ENCODE data around the gene TIAL1.

TIAL1 gene

DNA sequence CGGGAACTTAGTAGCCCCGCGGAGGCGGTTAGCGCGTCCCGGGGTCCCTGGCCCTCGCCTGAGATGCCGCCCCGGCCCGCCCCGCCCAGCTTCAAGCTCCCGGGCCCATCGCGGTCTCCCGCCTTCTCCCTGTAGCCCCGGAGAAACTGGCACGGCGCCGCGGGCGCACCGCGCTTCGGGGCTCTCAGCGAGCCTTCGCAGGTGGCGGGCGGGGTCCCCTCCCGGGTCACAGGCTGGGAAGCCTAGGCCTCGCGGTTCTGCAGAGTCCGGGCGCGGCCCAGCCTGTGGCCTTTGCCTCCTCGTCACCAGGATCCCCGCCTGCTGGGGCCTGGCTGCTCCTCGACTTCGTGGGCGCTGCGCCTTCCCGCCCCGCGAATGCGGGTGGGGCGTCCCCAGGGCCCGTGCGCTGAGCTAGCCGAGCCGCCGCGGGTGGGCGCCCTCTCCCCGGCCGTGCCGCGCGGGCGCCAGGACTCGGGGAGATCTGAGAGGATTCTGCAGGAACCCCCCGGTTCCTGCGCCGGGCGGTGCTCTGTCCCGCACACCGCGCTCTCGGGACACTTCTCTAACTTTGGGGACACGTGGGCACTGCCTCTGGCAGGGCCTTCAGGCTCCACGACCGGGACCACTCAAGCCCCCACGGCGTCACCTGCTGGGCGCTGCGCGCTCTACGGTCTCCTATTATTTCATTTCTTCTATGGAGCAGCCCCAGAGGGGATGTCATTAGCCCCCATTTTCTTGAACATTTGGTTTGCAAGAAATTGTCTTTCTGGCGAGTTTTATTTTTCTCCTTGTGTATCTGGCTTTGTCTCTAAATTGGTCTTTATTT, 53.6 kb downstream of the TIAL1 start:
- TF ChIP-seq EP300 (IDR thresholded peaks at IDR 0.05; ENCODE audit: borderline replicate concordance) (no peak), TCF12 (IDR thresholded peaks at IDR 0.05; ENCODE audit: low read depth) (peak; percentile 51; the same call in 1 of the 2 replicates), FOXM1 (IDR thresholded peaks at IDR 0.05; ENCODE audit: borderline replicate concordance, low read depth) (no peak), ZBTB7A (IDR thresholded peaks at IDR 0.05; ENCODE audit: low read depth) (peak; percentile 80), NFIC (IDR thresholded peaks at IDR 0.05) (peak; percentile 45; the same call in 1 of the 2 replicates), CREB1 (IDR thresholded peaks at IDR 0.05; ENCODE audit: low read depth) (no peak), RAD21 (IDR thresholded peaks at IDR 0.05; ENCODE audit: low read depth) (no peak), TAF1 (IDR thresholded peaks at IDR 0.05; ENCODE audit: low read depth) (no peak), EGR1 (IDR thresholded peaks at IDR 0.05) (no peak; the same call in 1 of the 2 replicates), YY1 (IDR thresholded peaks at IDR 0.05; ENCODE audit: low read depth) (no peak)
- TF ChIP-seq, protein P1, sequence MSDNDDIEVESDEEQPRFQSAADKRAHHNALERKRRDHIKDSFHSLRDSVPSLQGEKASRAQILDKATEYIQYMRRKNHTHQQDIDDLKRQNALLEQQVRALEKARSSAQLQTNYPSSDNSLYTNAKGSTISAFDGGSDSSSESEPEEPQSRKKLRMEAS (IDR thresholded peaks at IDR 0.05) = peak; percentile 41; the same call in 1 of the 2 replicates
- TF ChIP-seq, protein P2, sequence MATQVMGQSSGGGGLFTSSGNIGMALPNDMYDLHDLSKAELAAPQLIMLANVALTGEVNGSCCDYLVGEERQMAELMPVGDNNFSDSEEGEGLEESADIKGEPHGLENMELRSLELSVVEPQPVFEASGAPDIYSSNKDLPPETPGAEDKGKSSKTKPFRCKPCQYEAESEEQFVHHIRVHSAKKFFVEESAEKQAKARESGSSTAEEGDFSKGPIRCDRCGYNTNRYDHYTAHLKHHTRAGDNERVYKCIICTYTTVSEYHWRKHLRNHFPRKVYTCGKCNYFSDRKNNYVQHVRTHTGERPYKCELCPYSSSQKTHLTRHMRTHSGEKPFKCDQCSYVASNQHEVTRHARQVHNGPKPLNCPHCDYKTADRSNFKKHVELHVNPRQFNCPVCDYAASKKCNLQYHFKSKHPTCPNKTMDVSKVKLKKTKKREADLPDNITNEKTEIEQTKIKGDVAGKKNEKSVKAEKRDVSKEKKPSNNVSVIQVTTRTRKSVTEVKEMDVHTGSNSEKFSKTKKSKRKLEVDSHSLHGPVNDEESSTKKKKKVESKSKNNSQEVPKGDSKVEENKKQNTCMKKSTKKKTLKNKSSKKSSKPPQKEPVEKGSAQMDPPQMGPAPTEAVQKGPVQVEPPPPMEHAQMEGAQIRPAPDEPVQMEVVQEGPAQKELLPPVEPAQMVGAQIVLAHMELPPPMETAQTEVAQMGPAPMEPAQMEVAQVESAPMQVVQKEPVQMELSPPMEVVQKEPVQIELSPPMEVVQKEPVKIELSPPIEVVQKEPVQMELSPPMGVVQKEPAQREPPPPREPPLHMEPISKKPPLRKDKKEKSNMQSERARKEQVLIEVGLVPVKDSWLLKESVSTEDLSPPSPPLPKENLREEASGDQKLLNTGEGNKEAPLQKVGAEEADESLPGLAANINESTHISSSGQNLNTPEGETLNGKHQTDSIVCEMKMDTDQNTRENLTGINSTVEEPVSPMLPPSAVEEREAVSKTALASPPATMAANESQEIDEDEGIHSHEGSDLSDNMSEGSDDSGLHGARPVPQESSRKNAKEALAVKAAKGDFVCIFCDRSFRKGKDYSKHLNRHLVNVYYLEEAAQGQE (IDR thresholded peaks at IDR 0.05; ENCODE audit: low read depth) = no peak
- TF ChIP-seq, protein P3, sequence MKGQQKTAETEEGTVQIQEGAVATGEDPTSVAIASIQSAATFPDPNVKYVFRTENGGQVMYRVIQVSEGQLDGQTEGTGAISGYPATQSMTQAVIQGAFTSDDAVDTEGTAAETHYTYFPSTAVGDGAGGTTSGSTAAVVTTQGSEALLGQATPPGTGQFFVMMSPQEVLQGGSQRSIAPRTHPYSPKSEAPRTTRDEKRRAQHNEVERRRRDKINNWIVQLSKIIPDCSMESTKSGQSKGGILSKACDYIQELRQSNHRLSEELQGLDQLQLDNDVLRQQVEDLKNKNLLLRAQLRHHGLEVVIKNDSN (IDR thresholded peaks at IDR 0.05) = peak; percentile 63

DNA sequence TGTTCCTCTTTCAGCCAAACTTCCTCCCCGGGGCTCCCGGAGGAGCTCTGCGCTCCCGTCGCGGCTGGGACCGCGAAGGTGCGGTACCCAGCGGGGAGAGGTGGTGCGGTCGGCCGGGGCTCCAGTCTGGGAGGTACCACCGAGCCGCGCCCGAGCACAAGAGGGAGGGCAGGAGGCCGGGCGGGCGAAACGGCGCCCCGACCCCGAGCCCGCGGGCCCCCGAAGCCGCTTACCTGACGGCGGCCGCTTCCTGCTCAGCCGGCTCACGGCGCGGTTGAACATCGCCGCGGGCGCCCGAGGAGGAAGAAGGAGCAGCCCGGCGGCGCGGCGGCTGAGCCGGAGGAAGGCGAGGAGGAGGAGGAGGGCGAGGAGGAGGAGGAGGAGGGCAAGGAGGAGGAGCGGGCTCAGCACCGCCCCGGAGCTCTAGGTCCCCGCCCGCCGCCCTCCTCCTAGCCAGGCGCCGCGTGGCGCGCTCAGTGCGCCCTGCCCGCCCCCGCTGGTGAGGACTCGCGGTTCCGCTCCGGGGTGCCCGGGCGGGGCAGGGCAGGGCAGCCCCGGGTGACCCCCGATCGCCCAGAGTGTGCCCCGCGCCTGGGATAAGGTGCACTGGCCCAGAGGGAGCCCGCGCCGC, 54.3 kb downstream of the TIAL1 start, which contains the start of gene RGS10:
Gene RGS10 (minus strand): TSS at position 363 of the 631 bp plus-strand sequence. CDS start 81 bp downstream, at position 282.
- TF ChIP-seq TEAD4 (IDR thresholded peaks at IDR 0.05) (peak; percentile 51; the same call in 1 of the 2 replicates), TAF1 (IDR thresholded peaks at IDR 0.05; ENCODE audit: low read depth) (peak; percentile 44; the same call in 1 of the 2 replicates), NFIC (IDR thresholded peaks at IDR 0.05) (peak; percentile 59; the same call in 1 of the 2 replicates), CEBPB (IDR thresholded peaks at IDR 0.05) (no peak), CREB1 (IDR thresholded peaks at IDR 0.05; ENCODE audit: low read depth) (no peak), YY1 (IDR thresholded peaks at IDR 0.05; ENCODE audit: low read depth) (0 out of 2 replicates have a peak, but pooled peaks have one; percentile 7), EP300 (IDR thresholded peaks at IDR 0.05; ENCODE audit: borderline replicate concordance) (peak; percentile 50; the same call in 1 of the 2 replicates), EGR1 (IDR thresholded peaks at IDR 0.05) (peak; percentile 94), TCF12 (IDR thresholded peaks at IDR 0.05; ENCODE audit: low read depth) (peak; percentile 79), FOXM1 (IDR thresholded peaks at IDR 0.05; ENCODE audit: borderline replicate concordance, low read depth) (0 out of 2 replicates have a peak, but pooled peaks have one; percentile 26), ZBTB7A (IDR thresholded peaks at IDR 0.05; ENCODE audit: low read depth) (no peak), RAD21 (IDR thresholded peaks at IDR 0.05; ENCODE audit: low read depth) (no peak)
- TF ChIP-seq, protein P3 (IDR thresholded peaks at IDR 0.05) = no peak
- TF ChIP-seq, protein P2 (IDR thresholded peaks at IDR 0.05; ENCODE audit: low read depth) = no peak
- TF ChIP-seq, protein P1 (IDR thresholded peaks at IDR 0.05) = peak; percentile 88

DNA sequence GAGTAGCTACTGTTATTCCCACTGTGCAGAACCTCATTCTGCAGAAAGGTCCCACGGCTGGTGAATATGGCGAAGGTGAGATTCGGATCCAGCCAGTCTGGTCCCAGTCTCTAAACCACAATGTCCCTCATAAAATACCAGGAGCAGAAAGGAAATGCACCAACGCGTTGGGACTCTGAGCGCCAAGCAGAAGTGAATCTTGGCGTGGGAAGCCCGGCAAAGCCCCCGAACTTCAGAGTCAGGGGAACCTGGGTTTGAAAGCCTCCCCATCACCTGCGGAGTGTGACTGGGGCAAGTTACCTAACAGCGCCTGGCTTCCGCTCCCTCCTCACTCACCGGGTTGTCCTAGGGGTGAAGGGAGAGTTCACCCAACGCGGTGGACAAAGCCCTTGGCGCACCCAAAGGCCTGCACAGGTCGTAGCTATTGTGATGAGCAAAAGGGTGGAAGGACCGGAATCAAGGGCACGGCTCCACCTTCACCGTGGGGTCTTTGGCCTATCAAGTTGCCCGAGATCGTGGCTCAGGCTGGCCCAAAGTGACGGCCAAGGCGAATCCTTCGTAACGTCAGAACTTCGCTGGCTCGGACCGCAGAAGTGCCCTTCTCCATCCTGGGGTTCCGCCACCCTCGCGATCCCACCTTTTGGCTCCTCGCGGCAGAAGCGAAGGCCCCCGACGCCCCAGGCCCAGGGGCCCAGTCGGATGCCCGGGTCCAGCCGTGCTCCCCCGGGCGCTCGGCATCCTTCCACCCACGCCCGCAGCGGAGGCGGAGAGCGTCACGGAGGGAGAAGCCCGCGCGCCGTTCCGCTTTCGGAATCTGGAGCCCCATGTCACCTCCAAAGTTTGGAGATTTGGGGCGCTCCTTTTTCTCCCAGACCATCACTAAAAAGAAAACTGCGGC, 55.1 kb downstream of the TIAL1 start:
- no peak for TF ChIP-seq CREB1 (IDR thresholded peaks at IDR 0.05; ENCODE audit: low read depth)
- no peak for TF ChIP-seq FOXM1 (IDR thresholded peaks at IDR 0.05; ENCODE audit: borderline replicate concordance, low read depth)
- no peak for TF ChIP-seq ZBTB7A (IDR thresholded peaks at IDR 0.05; ENCODE audit: low read depth)
- TF ChIP-seq NFIC (IDR thresholded peaks at IDR 0.05) = no peak
- TF ChIP-seq, protein P1 (IDR thresholded peaks at IDR 0.05) = no peak
- TF ChIP-seq RAD21 (IDR thresholded peaks at IDR 0.05; ENCODE audit: low read depth) = no peak
- TF ChIP-seq TEAD4 (IDR thresholded peaks at IDR 0.05) = no peak
- no peak for TF ChIP-seq EGR1 (IDR thresholded peaks at IDR 0.05)
- TF ChIP-seq, protein P3 (IDR thresholded peaks at IDR 0.05) = no peak
- TF ChIP-seq YY1 (IDR thresholded peaks at IDR 0.05; ENCODE audit: low read depth) = no peak

Measured in Ishikawa (cell line).